ENCODE measurements around the gene HSPBP1. TPM values are rescaled to one million over a fixed set of nuclear protein-coding genes. Genes with fewer than 3 reads are reported as not detected.

HSPBP1 gene
- total RNA-seq, 2 experiments from 2014 or later, result 14.3 to 15.1 TPM

DNA sequence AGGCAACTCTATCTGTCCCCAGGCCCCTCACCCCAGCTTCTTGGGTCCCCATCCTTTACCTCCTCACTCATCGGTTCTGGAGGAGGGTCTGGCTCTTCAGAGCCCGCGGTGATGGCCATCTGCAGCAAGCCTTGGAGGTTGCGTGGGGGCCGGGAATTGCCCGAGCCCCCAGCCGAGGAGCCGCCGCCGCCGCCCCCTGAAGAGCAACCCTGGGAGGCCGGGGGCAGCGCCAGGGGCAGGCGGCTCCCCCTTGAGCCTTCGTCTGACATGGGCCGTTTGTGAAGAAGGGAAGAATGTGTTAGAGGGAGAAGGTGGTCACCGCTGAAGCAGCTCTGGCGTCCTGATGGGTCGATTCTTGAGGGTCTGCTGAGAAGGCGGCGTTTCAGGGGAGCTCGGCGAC is 570 bp downstream of the HSPBP1 start:
- Mint-ChIP-seq H3K27ac (peak overlapping the region; percentile 93), H3K36me3 (ENCODE audit: low read depth) (peaks cover 42% of the 10 kb centered on the region), H3K4me3 (peak overlapping the region; percentile 98), H3K27me3 (no peaks in the 10 kb centered on the region), H3K9me3 (no peaks in the 10 kb centered on the region), H3K4me1 (ENCODE audit: low read depth) (peaks cover 42% of the 10 kb centered on the region)
- intact Hi-C loops (cut with DNase I, micrococcal nuclease), result no loop called here
- peaks cover 41% of the 10 kb centered on the region for H3K4me1 ChIP-seq (ENCODE audit: insufficient read depth, low read length)
- POLR2A ChIA-PET, result interaction anchor here (1.0 to 5.9 kb wide), 9 partner anchors 11 to 320 kb away, joined by 3 to 79 read pairs (median 8); partner anchors contain the start of genes FIZ1, KMT5C, PPP6R1 and TMEM238
- peak overlapping the region; percentile 79 to 88 for H3K27ac ChIP-seq (ENCODE audit: low read depth in 1 of 2, low read length in 2 of 2)
- TF ChIP-seq, protein P1, sequence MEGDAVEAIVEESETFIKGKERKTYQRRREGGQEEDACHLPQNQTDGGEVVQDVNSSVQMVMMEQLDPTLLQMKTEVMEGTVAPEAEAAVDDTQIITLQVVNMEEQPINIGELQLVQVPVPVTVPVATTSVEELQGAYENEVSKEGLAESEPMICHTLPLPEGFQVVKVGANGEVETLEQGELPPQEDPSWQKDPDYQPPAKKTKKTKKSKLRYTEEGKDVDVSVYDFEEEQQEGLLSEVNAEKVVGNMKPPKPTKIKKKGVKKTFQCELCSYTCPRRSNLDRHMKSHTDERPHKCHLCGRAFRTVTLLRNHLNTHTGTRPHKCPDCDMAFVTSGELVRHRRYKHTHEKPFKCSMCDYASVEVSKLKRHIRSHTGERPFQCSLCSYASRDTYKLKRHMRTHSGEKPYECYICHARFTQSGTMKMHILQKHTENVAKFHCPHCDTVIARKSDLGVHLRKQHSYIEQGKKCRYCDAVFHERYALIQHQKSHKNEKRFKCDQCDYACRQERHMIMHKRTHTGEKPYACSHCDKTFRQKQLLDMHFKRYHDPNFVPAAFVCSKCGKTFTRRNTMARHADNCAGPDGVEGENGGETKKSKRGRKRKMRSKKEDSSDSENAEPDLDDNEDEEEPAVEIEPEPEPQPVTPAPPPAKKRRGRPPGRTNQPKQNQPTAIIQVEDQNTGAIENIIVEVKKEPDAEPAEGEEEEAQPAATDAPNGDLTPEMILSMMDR (IDR thresholded peaks at IDR 0.05), result no peak
- H3K4me3 ChIP-seq (ENCODE audit: low read length), result peak overlapping the region; percentile 73
- H3K36me3 ChIP-seq (ENCODE audit: insufficient read depth, low read length), result peaks cover 15% of the 10 kb centered on the region
- CTCF ChIA-PET, result interaction anchor here (1.3 to 1.6 kb wide), 2 partner anchors 13 to 25 kb away, joined by 3 to 7 read pairs; no protein-coding TSS in a partner anchor
- DNase-seq, result no peak
- no peaks in the 10 kb centered on the region for H3K27me3 ChIP-seq (ENCODE audit: control insufficient read depth in 1 of 2, insufficient read depth in 2 of 2, low read length in 2 of 2)
- no peak for ATAC-seq (ENCODE audit: poor library complexity)
- no peaks in the 10 kb centered on the region for H3K9me3 ChIP-seq (ENCODE audit: control insufficient read depth in 1 of 2, insufficient read depth in 1 of 2, low read length in 2 of 2)

DNA sequence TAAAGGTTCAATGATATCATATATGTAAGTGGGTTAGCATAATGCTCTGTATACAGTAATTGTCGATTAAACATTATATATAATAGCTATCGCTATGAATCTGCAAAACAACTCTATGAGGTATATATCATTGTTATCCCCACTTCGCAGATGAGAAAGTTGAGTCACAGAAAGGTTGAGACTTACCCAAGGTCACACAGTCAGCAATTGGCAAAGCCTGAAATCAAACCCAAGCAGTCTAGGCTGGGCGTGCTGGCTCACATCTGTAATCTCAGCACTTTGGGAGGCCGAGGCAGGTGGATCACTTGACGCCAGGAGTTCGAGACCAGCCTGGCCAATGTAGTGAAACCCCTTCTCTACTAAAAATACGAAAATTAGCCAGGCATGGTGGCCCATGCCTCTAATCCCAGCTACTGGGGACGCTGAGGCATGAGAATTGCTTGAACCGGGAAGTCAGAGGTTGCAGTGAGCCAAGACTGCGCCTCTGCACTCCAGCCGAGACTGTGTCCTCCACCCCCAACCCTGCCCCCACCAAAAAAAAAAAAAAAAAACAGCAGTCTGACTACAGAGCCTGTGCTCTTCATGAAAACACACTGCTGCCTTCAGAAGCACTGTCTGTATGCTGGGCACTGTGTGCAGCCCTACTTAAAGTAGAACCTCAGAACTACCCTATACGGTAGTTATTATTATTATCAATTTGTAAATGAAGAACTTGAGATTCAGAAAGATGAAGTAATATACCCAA is 1.3 kb downstream of the HSPBP1 start:
- H3K9me3 ChIP-seq (ENCODE audit: control insufficient read depth in 1 of 2, insufficient read depth in 1 of 2, low read length in 2 of 2), result no peaks in the 10 kb centered on the region
- H3K4me1 ChIP-seq (ENCODE audit: insufficient read depth, low read length), result peaks cover 40% of the 10 kb centered on the region
- POLR2A ChIA-PET, result interaction anchor here (3.6 to 5.9 kb wide), 2 partner anchors 19 to 23 kb away, joined by 52 to 79 read pairs; partner anchors contain the start of gene PPP6R1
- DNase-seq, result no peak
- TF ChIP-seq, protein P1 (IDR thresholded peaks at IDR 0.05), result no peak
- Mint-ChIP-seq H3K36me3 (ENCODE audit: low read depth) (peaks cover 45% of the 10 kb centered on the region), H3K27me3 (no peaks in the 10 kb centered on the region), H3K4me1 (ENCODE audit: low read depth) (peaks cover 41% of the 10 kb centered on the region), H3K4me3 (peak overlapping the region; percentile 71), H3K27ac (peak overlapping the region; percentile 93), H3K9me3 (no peaks in the 10 kb centered on the region)
- ATAC-seq (ENCODE audit: poor library complexity), result no peak
- H3K36me3 ChIP-seq (ENCODE audit: insufficient read depth, low read length), result peaks cover 19% of the 10 kb centered on the region
- CTCF ChIA-PET, result interaction anchor here (0.8 kb wide), 1 partner anchor 61 kb away, joined by 3 read pairs; no protein-coding TSS in a partner anchor
- no peak overlapping the region for H3K27ac ChIP-seq (ENCODE audit: low read depth in 1 of 2, low read length in 2 of 2)
- no peaks in the 10 kb centered on the region for H3K27me3 ChIP-seq (ENCODE audit: control insufficient read depth in 1 of 2, insufficient read depth in 2 of 2, low read length in 2 of 2)
- intact Hi-C loops (cut with DNase I, micrococcal nuclease), result loop anchor here in 1 of 2 experiments (1.0 kb wide), 1 partner anchor 15 kb away; no protein-coding TSS in a partner anchor
- H3K4me3 ChIP-seq (ENCODE audit: low read length), result no peak overlapping the region

DNA sequence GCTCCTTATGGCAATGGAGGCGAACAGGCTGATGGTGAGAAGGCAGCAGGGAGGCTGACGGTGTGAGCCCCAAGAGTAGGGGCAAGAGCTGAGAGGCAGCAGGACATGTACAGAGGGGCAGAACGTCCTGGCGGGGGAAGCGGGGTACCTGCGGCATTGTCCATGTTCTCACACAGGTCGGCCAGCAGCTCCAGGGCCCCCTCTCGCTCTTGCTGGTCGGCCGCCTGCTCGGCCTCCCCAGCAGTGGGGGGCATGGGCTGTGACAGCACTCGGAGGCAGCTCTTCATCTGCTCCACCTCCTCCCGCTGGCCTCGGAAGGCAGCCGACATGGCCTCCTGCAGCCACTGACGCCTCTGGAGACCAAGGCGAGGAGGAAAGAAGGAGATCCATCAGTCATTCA is 2.4 kb downstream of the HSPBP1 start:
- ATAC-seq (ENCODE audit: poor library complexity), result no peak
- POLR2A ChIA-PET, result interaction anchor here (5.9 kb wide), 1 partner anchor 18 kb away, joined by 79 read pairs; the partner anchor contains the start of gene PPP6R1

More for the DNA sequence above, 2.4 kb downstream of the HSPBP1 start:
- peak in 1 of 14 experiments; percentile 23 for DNase-seq
- CTCF ChIA-PET, result no interaction called here
- no peaks in the 10 kb centered on the region for H3K9me3 Mint-ChIP-seq
- Histone ChIP-seq H3K27ac (ENCODE audit: low read depth in 1 of 2, low read length in 2 of 2) (peak overlapping the region in 1 of 2 donors; percentile 44), H3K4me1 (ENCODE audit: insufficient read depth, low read length) (peaks cover 35% of the 10 kb centered on the region), H3K36me3 (ENCODE audit: insufficient read depth, low read length) (peaks cover 28% of the 10 kb centered on the region), H3K9me3 (ENCODE audit: control insufficient read depth in 1 of 2, insufficient read depth in 1 of 2, low read length in 2 of 2) (no peaks in the 10 kb centered on the region), H3K4me3 (ENCODE audit: low read length) (no peak overlapping the region), H3K27me3 (ENCODE audit: control insufficient read depth in 1 of 2, insufficient read depth in 2 of 2, low read length in 2 of 2) (no peaks in the 10 kb centered on the region)
- intact Hi-C loops (cut with DNase I, micrococcal nuclease), result no loop called here
- peak overlapping the region; percentile 51 for H3K4me3 Mint-ChIP-seq
- no peak overlapping the region for H3K27ac Mint-ChIP-seq
- H3K36me3 Mint-ChIP-seq (ENCODE audit: low read depth), result peaks cover 55% of the 10 kb centered on the region
- TF ChIP-seq, protein P1 (IDR thresholded peaks at IDR 0.05), result no peak
- no peaks in the 10 kb centered on the region for H3K27me3 Mint-ChIP-seq
- peaks cover 32% of the 10 kb centered on the region for H3K4me1 Mint-ChIP-seq (ENCODE audit: low read depth)
